ENCODE measurements around the gene APOL3. TPM values are rescaled to one million over a fixed set of nuclear protein-coding genes. Genes with fewer than 3 reads are reported as not detected.

APOL3 gene
- polyA plus RNA-seq, 1 of the 3 experiments (the other 2 are of a cell fraction): 1.1 TPM

GRCh38 chr22:36111316-36111715, 49.2 kb downstream of the APOL3 start:
- H3K4me1 ChIP-seq (ENCODE audit: control insufficient read depth in 1 of 2, insufficient read depth in 2 of 2, low read depth in 1 of 2, low read length in 1 of 2): peaks cover 0 to 7% of the 10 kb centered on the region in 2 experiments; a peak in 1 of 4 replicates
- H3K27me3 ChIP-seq (ENCODE audit: insufficient read depth): no peaks in the 10 kb centered on the region
- H3K4me2 ChIP-seq: no peak overlapping the region
- ChIA-PET POLR2A (no interaction called here), CTCF (interaction anchor here (0.9 to 1.3 kb wide), 3 partner anchors 13 to 681 kb away, joined by 3 to 6 read pairs (median 3); no protein-coding TSS in a partner anchor)
- no peak for TF ChIP-seq RFX5 (IDR thresholded peaks at IDR 0.05; ENCODE audit: low read length)
- no peak for TF ChIP-seq SIN3A (IDR thresholded peaks at IDR 0.05; ENCODE audit: borderline replicate concordance, low read depth, low read length)
- TF ChIP-seq GATA2 (CRISPR knock-in tag; IDR thresholded peaks at IDR 0.05): no peak
- no peak for TF ChIP-seq MEF2A (IDR thresholded peaks at IDR 0.05; ENCODE audit: borderline replicate concordance, low read depth)
- no peak for TF ChIP-seq TCF12 (IDR thresholded peaks at IDR 0.05)
- TF ChIP-seq MXI1 (IDR thresholded peaks at IDR 0.05; ENCODE audit: low read depth, low read length): no peak
- TF ChIP-seq, protein P1, sequence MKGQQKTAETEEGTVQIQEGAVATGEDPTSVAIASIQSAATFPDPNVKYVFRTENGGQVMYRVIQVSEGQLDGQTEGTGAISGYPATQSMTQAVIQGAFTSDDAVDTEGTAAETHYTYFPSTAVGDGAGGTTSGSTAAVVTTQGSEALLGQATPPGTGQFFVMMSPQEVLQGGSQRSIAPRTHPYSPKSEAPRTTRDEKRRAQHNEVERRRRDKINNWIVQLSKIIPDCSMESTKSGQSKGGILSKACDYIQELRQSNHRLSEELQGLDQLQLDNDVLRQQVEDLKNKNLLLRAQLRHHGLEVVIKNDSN (IDR thresholded peaks at IDR 0.05; ENCODE audit: borderline replicate concordance, low read depth): no peak
- TF ChIP-seq EZH2phosphoT487 (IDR thresholded peaks at IDR 0.05; ENCODE audit: borderline replicate concordance, low read depth): no peak
- TF ChIP-seq RXRA (IDR thresholded peaks at IDR 0.05; ENCODE audit: borderline replicate concordance, low read depth): no peak
- no peak for TF ChIP-seq POLR2AphosphoS5 (IDR thresholded peaks at IDR 0.05; ENCODE audit: low read depth, low read length)
- no peak for TF ChIP-seq EP300 (IDR thresholded peaks at IDR 0.05; ENCODE audit: borderline replicate concordance in 1 of 2, low read depth in 1 of 2, low read length in 1 of 2)
- no peak for TF ChIP-seq ELF1 (IDR thresholded peaks at IDR 0.05)
- TF ChIP-seq, protein P2, sequence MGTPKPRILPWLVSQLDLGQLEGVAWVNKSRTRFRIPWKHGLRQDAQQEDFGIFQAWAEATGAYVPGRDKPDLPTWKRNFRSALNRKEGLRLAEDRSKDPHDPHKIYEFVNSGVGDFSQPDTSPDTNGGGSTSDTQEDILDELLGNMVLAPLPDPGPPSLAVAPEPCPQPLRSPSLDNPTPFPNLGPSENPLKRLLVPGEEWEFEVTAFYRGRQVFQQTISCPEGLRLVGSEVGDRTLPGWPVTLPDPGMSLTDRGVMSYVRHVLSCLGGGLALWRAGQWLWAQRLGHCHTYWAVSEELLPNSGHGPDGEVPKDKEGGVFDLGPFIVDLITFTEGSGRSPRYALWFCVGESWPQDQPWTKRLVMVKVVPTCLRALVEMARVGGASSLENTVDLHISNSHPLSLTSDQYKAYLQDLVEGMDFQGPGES (IDR thresholded peaks at IDR 0.05; ENCODE audit: low read depth, low read length): no peak
- no peak for TF ChIP-seq JUND (IDR thresholded peaks at IDR 0.05)
- TF ChIP-seq FOXM1 (IDR thresholded peaks at IDR 0.05; ENCODE audit: low read depth): no peak
- H3K4me3 ChIP-seq (ENCODE audit: low read depth in 2 of 2, low read length in 1 of 2): no peak overlapping the region
- H3F3A ChIP-seq (replicated peaks; ENCODE audit: insufficient read depth): no peaks in the 10 kb centered on the region
- H3K36me3 ChIP-seq (replicated peaks in 1 of 2; ENCODE audit: control insufficient read depth in 1 of 2, insufficient read depth in 2 of 2, low read length in 1 of 2): no peaks in the 10 kb centered on the region
- H4K20me1 ChIP-seq (ENCODE audit: insufficient read depth): no peaks in the 10 kb centered on the region
- no peak overlapping the region for H2AFZ ChIP-seq (ENCODE audit: low read depth)
- no peaks in the 10 kb centered on the region for H3K9me2 ChIP-seq
- no peaks in the 10 kb centered on the region for H3K9me3 ChIP-seq
- no peak overlapping the region for H3K27ac ChIP-seq (ENCODE audit: low read depth in 2 of 2, low read length in 1 of 2)
- WGBS (ENCODE audit: low lambda C conversion rate): 85% methylated on average over 6 of the region's 6 CpGs
- no peak overlapping the region for H3K9ac ChIP-seq
- DNase-seq: no peak
- H3K79me2 ChIP-seq (ENCODE audit: insufficient read depth): no peaks in the 10 kb centered on the region

DNA sequence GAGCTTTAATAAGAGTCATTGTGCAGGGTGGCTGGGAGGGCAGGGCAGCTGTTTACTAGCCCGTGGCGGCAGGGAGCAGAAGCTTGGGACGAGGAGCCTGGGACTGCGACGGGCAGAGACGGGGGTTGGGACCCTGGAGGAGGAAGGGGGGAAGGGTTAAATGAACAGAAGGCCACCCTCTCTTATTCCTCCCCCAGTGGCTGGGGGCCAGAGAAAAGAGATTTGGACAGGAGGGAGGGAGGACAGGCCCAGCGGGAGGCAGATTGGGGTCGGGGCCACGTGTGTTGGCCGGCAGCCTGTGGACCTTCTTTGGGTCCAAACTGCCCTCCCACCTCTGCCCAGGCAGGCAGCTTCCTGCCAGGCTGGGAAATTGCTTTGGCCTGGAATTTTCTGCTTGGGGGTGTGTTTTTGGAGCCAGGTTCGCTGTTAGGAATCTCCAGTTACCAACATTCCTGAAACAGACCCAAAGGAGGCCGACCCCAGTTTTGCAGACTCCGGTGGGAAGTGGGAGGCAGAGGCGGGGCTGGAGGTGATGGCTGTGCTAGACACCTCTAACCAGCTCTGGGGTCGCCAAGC, 50.2 kb downstream of the APOL3 start:
- no peak overlapping the region for H3K4me3 ChIP-seq (ENCODE audit: low read depth in 2 of 2, low read length in 1 of 2)
- H3K9me3 ChIP-seq: no peaks in the 10 kb centered on the region
- peaks cover 0 to 7% of the 10 kb centered on the region in 2 experiments; a peak in 1 of 4 replicates for H3K4me1 ChIP-seq (ENCODE audit: control insufficient read depth in 1 of 2, insufficient read depth in 2 of 2, low read depth in 1 of 2, low read length in 1 of 2)
- TF ChIP-seq ELF1 (IDR thresholded peaks at IDR 0.05): no peak
- TF ChIP-seq MEF2A (IDR thresholded peaks at IDR 0.05; ENCODE audit: borderline replicate concordance, low read depth): no peak
- no peak for TF ChIP-seq SMC3 (IDR thresholded peaks at IDR 0.05; ENCODE audit: low read depth, low read length)
- no peak for TF ChIP-seq RFX5 (IDR thresholded peaks at IDR 0.05; ENCODE audit: low read length)
- no peak for TF ChIP-seq TCF12 (IDR thresholded peaks at IDR 0.05)
- ChIA-PET POLR2A (no interaction called here), CTCF (interaction anchor here (0.9 to 1.3 kb wide), 3 partner anchors 14 to 179 kb away, joined by 3 to 6 read pairs (median 3); no protein-coding TSS in a partner anchor)
- H3F3A ChIP-seq (replicated peaks; ENCODE audit: insufficient read depth): no peaks in the 10 kb centered on the region
- no peak overlapping the region for H2AFZ ChIP-seq (ENCODE audit: low read depth)
- 87% methylated on average over 11 of the region's 15 CpGs for WGBS (ENCODE audit: low lambda C conversion rate)
- no peak for DNase-seq
- no peak overlapping the region for H3K27ac ChIP-seq (ENCODE audit: low read depth in 2 of 2, low read length in 1 of 2)
- H3K4me2 ChIP-seq: no peak overlapping the region
- H4K20me1 ChIP-seq (ENCODE audit: insufficient read depth): no peaks in the 10 kb centered on the region
- no peak overlapping the region for H3K9ac ChIP-seq
- no peaks in the 10 kb centered on the region for H3K9me2 ChIP-seq
- H3K27me3 ChIP-seq (ENCODE audit: insufficient read depth): no peaks in the 10 kb centered on the region
- H3K36me3 ChIP-seq (replicated peaks in 1 of 2; ENCODE audit: control insufficient read depth in 1 of 2, insufficient read depth in 2 of 2, low read length in 1 of 2): no peaks in the 10 kb centered on the region
- H3K79me2 ChIP-seq (ENCODE audit: insufficient read depth): no peaks in the 10 kb centered on the region

Measured in SK-N-SH (cell line).